Nephron progenitor cell (in vitro differentiated cells): Measurements from ENCODE around the gene OSBPL2.

Experiments
- DNase-seq: peaks from one replicate; pipeline ENCODE4 v3.0.0; 2021
- H3K27ac Mint-ChIP-seq: 2 replicates; pipeline ENCODE4 v1.8.0; 2021; ENCODE audit warnings: mild to moderate bottlenecking, moderate library complexity, mixed read lengths
- H3K27me3 Mint-ChIP-seq: 2 replicates; pipeline ENCODE4 v1.8.0; 2021; ENCODE audit warnings: mild to moderate bottlenecking, low read depth, mixed read lengths; ENCODE audit not compliant: poor library complexity
- H3K36me3 Mint-ChIP-seq: 2 replicates; pipeline ENCODE4 v1.8.0; 2021; ENCODE audit warnings: low read depth, mixed read lengths
- H3K4me1 Mint-ChIP-seq: 2 replicates; pipeline ENCODE4 v1.8.0; 2021; ENCODE audit warnings: mixed read lengths
- H3K4me3 Mint-ChIP-seq: 2 replicates; pipeline ENCODE4 v1.8.0; 2021; ENCODE audit warnings: mild to moderate bottlenecking, moderate library complexity, mixed read lengths
- H3K9me3 Mint-ChIP-seq: 2 replicates; pipeline ENCODE4 v1.8.0; 2021; ENCODE audit warnings: mild to moderate bottlenecking, moderate library complexity, mixed read lengths
- TF ChIP-seq, protein P1 (sequence below): fragments of 200-600 bp; sonication (generic); IDR thresholded peaks from 2 replicates; pipeline ENCODE4 v1.5.0; 2021; ENCODE audit warnings: antibody characterized with exemption

Gene OSBPL2

DNA sequence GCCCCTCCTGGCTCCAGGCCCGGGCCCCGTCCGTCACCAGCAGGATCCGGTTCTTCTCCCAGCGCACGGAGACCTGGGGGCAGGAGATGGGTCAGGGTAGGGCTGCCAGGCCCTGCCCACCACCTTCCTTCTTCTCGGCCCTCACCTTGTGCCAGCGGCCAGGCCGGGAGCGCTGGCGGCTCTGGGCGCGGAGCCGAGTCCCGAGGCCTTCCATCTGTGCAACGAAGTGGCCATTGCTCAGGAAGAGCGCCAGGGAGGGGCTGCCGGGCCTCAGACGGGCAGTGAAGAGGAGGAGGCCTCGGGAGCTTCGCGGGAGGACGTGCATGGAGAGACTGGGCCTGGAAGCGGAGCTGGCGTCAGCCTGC lies 72.4 kb downstream of the OSBPL2 start:
- Mint-ChIP-seq H3K36me3 (peaks cover 6% of the 10 kb centered on the region), H3K9me3 (no peaks in the 10 kb centered on the region), H3K27me3 (no peaks in the 10 kb centered on the region), H3K4me3 (no peak overlapping the region), H3K27ac (no peak overlapping the region), H3K4me1 (no peaks in the 10 kb centered on the region)
- TF ChIP-seq, protein P1, sequence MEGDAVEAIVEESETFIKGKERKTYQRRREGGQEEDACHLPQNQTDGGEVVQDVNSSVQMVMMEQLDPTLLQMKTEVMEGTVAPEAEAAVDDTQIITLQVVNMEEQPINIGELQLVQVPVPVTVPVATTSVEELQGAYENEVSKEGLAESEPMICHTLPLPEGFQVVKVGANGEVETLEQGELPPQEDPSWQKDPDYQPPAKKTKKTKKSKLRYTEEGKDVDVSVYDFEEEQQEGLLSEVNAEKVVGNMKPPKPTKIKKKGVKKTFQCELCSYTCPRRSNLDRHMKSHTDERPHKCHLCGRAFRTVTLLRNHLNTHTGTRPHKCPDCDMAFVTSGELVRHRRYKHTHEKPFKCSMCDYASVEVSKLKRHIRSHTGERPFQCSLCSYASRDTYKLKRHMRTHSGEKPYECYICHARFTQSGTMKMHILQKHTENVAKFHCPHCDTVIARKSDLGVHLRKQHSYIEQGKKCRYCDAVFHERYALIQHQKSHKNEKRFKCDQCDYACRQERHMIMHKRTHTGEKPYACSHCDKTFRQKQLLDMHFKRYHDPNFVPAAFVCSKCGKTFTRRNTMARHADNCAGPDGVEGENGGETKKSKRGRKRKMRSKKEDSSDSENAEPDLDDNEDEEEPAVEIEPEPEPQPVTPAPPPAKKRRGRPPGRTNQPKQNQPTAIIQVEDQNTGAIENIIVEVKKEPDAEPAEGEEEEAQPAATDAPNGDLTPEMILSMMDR, result no peak
- no peak for DNase-seq

DNA sequence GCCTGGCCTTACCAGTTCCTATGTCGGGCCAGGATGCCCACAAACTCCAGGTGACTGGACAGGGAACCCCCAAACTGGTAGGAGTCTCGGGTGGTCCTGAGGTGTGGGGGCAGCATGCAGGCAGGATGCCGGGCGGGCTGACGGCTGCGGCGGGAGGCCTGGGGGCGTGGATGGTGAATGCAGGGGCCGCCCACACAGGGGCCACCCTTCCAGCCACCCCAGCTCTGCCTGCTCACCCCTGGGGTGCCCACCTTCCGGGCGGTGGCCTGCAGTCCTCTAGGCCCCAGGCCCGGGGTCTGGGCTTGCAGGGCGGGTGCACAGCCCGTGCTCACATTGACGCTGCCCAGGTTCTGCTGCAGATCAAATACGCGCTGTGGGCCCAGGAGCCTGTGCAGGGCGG lies 72.8 kb downstream of the OSBPL2 start:
- Mint-ChIP-seq H3K27me3 (no peaks in the 10 kb centered on the region), H3K36me3 (peaks cover 6% of the 10 kb centered on the region), H3K4me3 (no peak overlapping the region), H3K4me1 (no peaks in the 10 kb centered on the region), H3K27ac (no peak overlapping the region), H3K9me3 (no peaks in the 10 kb centered on the region)
- TF ChIP-seq, protein P1, result no peak
- no peak for DNase-seq

DNA sequence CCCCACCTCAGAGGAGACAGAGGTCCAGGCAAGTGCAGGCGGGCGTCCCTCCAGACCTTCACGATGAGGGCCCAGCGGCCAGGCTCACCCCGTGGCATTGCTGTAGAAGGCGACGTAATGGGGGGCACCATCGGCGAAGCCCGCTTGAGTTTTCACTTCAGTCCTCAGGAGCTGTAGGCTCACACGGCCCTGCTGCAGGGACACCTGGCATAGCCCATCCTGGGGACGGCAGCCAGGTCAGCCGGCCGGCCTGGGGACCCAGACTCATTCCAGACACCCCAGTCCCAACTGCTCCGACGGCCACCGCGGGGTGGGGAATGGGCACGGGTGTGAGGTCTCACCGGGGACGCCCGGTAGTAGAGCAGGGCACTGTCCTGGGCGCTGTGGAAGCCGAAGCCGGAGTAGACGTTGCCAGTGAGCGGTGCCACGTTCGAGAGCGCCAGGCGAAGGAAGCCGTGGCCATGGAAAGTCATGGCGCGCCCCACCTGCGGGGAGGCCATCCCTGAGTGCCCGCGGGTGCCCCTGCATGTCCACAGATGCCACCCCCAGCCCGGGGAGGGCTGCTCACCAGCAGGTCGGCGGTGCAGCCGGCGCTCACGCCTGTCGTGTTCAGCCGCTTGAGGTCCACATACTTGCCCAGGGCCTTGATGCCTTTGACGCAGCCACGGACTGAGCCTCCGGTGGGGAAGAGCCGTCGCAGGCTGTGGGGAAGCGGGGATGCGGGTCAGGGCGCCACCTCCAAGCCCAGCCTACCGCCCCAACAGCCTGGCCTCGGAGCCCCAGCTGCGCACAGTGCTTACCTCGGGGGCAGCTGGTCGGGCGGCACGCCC lies 73.7 kb downstream of the OSBPL2 start:
- Mint-ChIP-seq H3K4me3 (no peak overlapping the region), H3K4me1 (no peaks in the 10 kb centered on the region), H3K36me3 (peaks cover 6% of the 10 kb centered on the region), H3K9me3 (no peaks in the 10 kb centered on the region), H3K27me3 (no peaks in the 10 kb centered on the region), H3K27ac (no peak overlapping the region)
- no peak for DNase-seq
- TF ChIP-seq, protein P1, result no peak

DNA sequence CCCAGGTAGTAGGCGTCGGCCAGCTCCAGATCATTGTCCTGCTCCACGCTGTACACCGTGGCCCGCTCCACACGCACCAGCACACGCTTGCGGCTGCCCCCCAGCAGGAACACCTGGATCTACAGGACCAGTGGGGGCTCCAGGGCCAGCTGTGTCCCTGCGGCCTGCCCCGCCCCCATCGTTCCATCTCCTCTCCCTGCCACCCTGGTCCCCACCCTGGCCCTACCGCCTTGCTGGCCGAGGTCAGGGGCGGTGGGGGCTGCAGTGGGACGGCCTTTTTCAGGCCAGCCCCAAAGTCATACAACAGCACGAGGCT lies 74.3 kb downstream of the OSBPL2 start:
- Mint-ChIP-seq H3K4me3 (no peak overlapping the region), H3K27me3 (no peaks in the 10 kb centered on the region), H3K27ac (no peak overlapping the region), H3K4me1 (no peaks in the 10 kb centered on the region), H3K9me3 (no peaks in the 10 kb centered on the region), H3K36me3 (peaks cover 6% of the 10 kb centered on the region)
- TF ChIP-seq, protein P1, result no peak
- no peak for DNase-seq

DNA sequence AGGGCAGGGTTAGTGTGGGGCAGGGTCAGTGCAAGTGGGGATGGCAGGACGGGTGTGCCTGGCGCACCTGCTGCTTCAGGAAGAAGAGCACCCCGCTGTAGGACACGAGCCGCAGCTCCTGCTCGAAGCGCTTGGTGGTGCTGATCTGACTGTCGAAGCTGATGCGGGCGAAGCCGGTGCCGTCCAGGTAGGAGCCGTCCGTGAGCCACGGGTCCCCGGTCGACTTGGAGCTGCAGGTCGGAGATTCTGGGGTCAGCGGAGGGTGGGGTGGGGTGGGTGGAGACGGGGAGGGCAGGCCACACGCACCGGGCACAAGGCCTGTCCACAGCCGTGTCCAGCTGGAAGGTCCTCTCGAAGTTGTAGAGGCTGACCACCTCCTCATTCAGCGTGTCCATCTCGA lies 74.7 kb downstream of the OSBPL2 start:
- DNase-seq, result no peak
- H3K27ac Mint-ChIP-seq, result no peak overlapping the region
- H3K4me1 Mint-ChIP-seq, result no peaks in the 10 kb centered on the region
- no peak overlapping the region for H3K4me3 Mint-ChIP-seq
- H3K9me3 Mint-ChIP-seq, result no peaks in the 10 kb centered on the region
- no peaks in the 10 kb centered on the region for H3K27me3 Mint-ChIP-seq
- peaks cover 6% of the 10 kb centered on the region for H3K36me3 Mint-ChIP-seq
- TF ChIP-seq, protein P1, result no peak
